Head of caudate nucleus (tissue), 42 donors: Measurements from ENCODE around the gene TRNAU1AP.
"Not testable (repeated sequence)": the region's sequence is repeated elsewhere in the genome, so short reads cannot be mapped to it uniquely, and the experiment has no call there.

Experiments used
- DNase-seq, 42 donors: peaks; one replicate each; pipeline versions ENCODE4 v3.0.0 to v3.0.0-alpha.2; 2020 to 2021; ENCODE audit warnings: mixed read lengths in 7 of 42
- intact Hi-C: fragments of 100-400 bp; cut with DNase I; formaldehyde crosslinking; loops from one replicate; pipeline ENCODE4 v1.15.0; 2022

TRNAU1AP gene

GRCh38 chr1:28594686-28595411 is 42.0 kb downstream of the TRNAU1AP start:
- intact Hi-C loops, result not testable (repeated sequence)
- peak in 1 of 42 donors; percentile 35 for DNase-seq

- intact Hi-C loops, result no loop called here
- DNase-seq, result no peak
Observed at GRCh38 chr1:28595412-28596191, 42.7 kb downstream of the TRNAU1AP start.

- DNase-seq, intact Hi-C loops: not testable (repeated sequence)
Observed at GRCh38 chr1:28596276-28596675, 43.4 kb downstream of the TRNAU1AP start.

- no peak for DNase-seq
- intact Hi-C loops, result loop anchor here (2.0 kb wide), 1 partner anchor 85 kb away; no protein-coding TSS in a partner anchor
Observed at GRCh38 chr1:28601696-28602095, 48.8 kb downstream of the TRNAU1AP start.

- intact Hi-C loops, result loop anchor here (2.0 kb wide), 1 partner anchor 86 kb away; no protein-coding TSS in a partner anchor
- DNase-seq, result peak in 38 of 42 donors; percentile 34 to 90 (median 75)
Observed at GRCh38 chr1:28602536-28603439, 49.9 kb downstream of the TRNAU1AP start.

- no peak for DNase-seq
- intact Hi-C loops, result no loop called here
Observed at GRCh38 chr1:28604411-28604810, 51.5 kb downstream of the TRNAU1AP start.

GRCh38 chr1:28604962-28605361 is 52.1 kb downstream of the TRNAU1AP start:
- DNase-seq, result no peak
- intact Hi-C loops, result no loop called here

- DNase-seq, result no peak
- intact Hi-C loops, result no loop called here
Observed at GRCh38 chr1:28606771-28607170, 53.9 kb downstream of the TRNAU1AP start.

GRCh38 chr1:28613175-28613574 is 60.3 kb downstream of the TRNAU1AP start:
- DNase-seq, result peak in 12 of 42 donors; percentile 3 to 51 (median 24)
- intact Hi-C loops, result no loop called here
